Activated CD8-positive, alpha-beta memory T cell treated with anti-CD3 and anti-CD28 coated beads, Interleukin-2, amount 50 U/mL, for 4 hours (primary cell): ENCODE data around the gene DSTN.

Source experiments
- DNase-seq: peaks from one replicate; pipeline ENCODE4 v3.0.0-alpha.2; 2020

DSTN gene

GRCh38 chr20:17584689-17585088 is 14.8 kb downstream of the DSTN start:
- no peak for DNase-seq

DNA sequence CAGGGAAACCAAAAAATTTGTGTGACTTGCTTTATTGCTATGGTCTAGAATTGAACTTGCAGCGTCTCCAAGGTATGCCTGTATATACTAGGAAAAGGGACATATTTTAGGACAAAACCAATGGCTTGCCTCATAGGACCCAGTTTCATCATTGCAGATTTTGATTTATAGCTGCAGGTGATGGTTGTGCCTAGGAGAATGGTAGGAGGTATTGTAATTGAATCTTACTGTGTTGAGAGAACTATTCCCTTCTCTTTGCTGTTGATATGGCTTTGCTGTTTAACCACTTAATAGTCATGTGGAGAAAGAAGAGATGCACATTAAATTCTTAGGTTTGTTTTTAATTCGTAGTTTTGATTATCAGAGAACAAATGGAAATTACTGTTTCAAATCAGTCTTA is 16.4 kb downstream of the DSTN start:
- DNase-seq = no peak

- no peak for DNase-seq
Measured at GRCh38 chr20:17587148-17587547, 17.3 kb downstream of the DSTN start.

- DNase-seq = no peak
Measured at GRCh38 chr20:17587824-17588223, 17.9 kb downstream of the DSTN start.

DNA sequence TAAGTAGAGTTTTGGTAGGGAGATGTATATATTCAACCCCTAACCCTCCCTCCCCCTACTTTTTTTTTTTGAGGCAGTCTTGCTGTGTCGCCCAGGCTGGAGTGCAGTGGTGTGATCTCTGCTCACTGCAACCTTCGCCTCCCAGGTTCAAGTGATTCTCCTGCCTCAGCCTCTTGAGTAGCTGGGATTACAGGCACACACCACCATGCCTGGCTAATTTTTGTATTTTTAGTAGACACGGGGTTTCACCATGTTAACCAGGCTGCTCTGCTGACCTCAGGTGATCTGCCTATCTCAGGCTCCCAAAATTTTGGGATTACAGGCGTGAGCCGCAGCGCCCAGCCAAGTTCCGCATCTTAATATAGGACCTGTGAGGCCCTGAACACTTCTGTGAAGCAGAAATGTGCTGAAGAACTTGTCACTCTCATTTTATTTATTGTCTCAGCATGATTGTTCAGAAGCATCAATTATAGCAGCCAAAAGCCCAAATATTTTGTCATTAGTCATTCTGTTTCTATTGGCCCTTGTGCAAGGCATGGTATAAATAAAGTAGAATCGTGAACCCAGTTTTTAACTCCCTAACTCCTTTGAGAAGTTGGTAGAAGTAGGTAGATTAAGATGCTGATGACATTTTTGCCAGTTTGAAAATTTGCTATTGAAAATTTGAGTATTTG is 19.4 kb downstream of the DSTN start:
- no peak for DNase-seq

- no peak for DNase-seq
Measured at GRCh38 chr20:17590245-17590644, 20.4 kb downstream of the DSTN start.

GRCh38 chr20:17593902-17594301 is 24.0 kb downstream of the DSTN start:
- DNase-seq = no peak

- DNase-seq = no peak
Measured at GRCh38 chr20:17594443-17594842, 24.6 kb downstream of the DSTN start.

- no peak for DNase-seq
Measured at GRCh38 chr20:17595856-17596255, 26.0 kb downstream of the DSTN start.

- no peak for DNase-seq
Measured at GRCh38 chr20:17598013-17598550, 28.2 kb downstream of the DSTN start.

- DNase-seq = no peak
Measured at GRCh38 chr20:17601957-17602356, 32.1 kb downstream of the DSTN start.

GRCh38 chr20:17602493-17602892 is 32.6 kb downstream of the DSTN start:
- no peak for DNase-seq

DNA sequence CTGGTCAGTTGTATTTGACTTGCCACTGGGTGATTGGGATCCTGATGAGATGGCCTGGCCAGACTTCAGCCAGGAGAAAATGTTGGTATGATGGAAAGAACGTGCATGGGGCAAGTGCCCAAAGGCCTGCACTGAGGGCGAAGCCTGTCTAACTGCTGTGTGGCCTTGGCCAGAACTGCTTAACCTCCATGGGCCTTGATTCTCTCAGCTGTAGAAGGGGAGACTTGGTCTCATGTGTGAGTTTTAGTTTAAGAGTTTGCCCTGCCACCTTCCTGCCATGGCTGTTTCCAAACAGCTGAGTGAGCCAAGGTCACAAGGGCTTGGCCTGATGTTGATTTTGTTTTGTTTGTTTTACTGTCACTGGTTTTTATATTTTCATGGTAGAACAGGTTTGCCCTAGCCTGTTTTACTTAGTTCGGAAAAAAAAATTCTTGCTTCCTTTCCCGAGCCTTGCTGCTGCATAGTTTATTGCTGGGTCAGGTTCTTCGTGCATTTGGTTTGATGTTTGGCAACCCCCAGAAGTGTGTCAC is 35.3 kb downstream of the DSTN start:
- DNase-seq = no peak

- DNase-seq = no peak
Measured at GRCh38 chr20:17606001-17606400, 36.1 kb downstream of the DSTN start.

GRCh38 chr20:17608701-17609497 is 39.0 kb downstream of the DSTN start:
- no peak for DNase-seq

- no peak for DNase-seq
Measured at GRCh38 chr20:17609811-17610377, 40.0 kb downstream of the DSTN start.

- DNase-seq = peak; percentile 43
Measured at GRCh38 chr20:17610566-17611289, 40.9 kb downstream of the DSTN start.

- no peak for DNase-seq
Measured at GRCh38 chr20:17611290-17611539, 41.3 kb downstream of the DSTN start.

DNA sequence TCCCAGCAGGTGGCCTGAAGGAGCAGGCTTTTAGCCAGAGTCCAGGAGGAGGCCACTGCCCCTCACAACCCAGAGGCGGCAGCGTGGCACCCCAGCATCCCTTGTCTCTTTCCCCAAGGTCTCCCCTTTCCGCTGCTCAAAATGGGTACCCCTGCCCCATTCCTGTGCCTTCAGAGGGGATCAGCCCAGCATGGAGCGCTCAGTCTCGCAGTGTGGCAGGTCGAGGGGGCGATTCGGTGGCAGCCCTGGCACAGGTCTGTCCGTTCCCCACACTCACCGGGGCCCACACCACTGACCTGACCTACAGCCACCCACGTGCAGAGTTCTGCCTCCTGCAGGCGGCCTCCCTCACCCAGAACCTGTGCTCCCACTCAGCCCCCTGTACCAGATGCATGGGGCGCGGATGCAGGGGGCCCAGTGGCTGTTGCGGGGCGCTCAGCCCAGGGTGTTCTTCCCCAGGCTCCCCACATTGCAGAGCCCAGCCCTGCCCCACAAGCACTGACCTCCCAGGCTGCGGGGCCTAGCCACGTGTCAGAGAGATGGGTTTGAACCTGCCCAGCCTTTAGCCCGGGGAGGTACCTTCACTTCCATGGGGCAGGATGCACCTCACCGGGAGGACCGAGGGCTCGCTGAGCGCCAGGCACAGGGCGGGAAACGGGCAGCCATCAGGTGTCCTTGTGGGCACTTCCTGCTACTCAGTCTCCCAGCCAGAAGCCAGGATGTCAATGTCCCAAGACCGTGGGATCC is 41.8 kb downstream of the DSTN start:
- no peak for DNase-seq

DNA sequence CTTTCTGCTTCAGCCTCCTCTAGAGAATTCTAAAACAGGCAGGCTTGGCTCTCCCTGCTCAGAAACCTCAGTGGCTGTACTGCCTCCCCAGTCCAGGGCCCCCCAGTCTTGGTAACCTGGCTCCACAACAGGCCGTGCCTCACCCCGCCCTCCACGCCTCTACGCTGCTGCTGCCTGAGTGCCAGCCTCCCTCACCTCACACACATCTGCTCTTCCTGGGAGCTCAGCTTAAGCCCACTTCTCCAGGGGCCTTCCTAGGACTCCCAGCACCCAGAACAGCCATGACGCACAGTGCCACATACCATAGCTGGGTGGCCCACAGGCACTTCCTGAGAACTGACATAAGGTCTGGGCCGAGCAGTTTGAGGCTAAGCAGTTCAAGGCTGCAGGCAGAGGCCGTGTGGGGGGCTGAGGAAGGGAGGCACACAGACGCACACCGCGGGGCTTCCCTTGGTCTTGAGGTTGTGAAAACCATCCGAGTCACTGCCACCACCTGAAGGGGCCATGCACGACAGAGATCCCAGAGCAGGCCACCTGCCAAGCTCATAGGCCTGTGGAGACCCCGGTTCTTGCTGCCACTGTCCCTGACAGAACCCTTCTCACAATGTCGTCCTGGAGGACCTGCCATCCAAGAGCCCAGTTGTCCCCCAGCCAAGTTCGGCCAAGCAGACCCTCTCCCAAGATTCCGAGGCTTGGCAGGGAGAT is 42.6 kb downstream of the DSTN start:
- DNase-seq = peak; percentile 37

GRCh38 chr20:17612992-17613327 is 43.1 kb downstream of the DSTN start:
- no peak for DNase-seq
